HG02571 (cell line): ENCODE data around the gene TMOD1.
"Not testable (repeated sequence)": the region's sequence is repeated elsewhere in the genome, so short reads cannot be mapped to it uniquely, and the experiment has no call there.

Experiments used
- ATAC-seq: cut with Tn5 transposase; IDR thresholded peaks from one replicate; pipeline ENCODE4 v1.9.1; 2021; ENCODE audit warnings: mild to moderate bottlenecking, moderate library complexity; ENCODE audit not compliant: unreplicated experiment

TMOD1 gene

DNA sequence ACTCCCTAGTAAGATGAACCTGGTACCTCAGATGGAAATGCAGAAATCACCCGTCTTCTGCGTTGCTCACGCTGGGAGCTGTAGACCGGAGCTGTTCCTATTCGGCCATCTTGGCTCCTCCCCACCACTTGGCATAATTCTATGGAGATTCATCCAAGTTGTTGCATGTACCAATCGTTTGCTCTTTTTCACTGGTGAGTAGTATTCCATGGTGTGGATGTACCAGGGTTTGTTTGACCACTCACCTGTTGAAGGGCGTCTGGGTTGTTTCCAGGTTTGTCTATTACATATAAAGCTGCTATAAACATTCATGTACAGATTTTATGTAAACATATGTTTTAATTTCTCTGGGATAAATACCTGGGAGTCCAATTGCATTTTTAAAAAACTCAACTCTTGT, 85.4 kb downstream of the TMOD1 start:
- not testable (repeated sequence) for ATAC-seq

DNA sequence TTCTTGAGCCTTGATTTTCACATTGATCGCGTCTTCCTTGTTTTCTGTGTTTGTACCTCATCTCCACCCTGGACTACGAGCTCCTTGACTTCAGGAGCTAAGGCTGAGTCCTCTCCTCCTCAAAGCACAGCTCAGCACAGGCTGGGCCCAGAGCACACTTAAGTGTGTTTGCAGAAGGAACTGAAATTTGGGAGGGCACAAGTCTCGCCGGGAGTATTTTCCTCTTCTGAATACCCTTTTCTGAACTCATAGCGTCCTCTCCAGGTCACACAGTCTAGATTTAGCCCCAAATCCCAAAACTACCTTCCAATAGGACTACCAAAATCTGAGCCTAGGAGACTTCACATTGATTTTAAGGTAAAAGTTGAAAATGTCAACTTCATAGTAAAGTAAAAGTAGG, 90.1 kb downstream of the TMOD1 start:
- ATAC-seq = no peak

DNA sequence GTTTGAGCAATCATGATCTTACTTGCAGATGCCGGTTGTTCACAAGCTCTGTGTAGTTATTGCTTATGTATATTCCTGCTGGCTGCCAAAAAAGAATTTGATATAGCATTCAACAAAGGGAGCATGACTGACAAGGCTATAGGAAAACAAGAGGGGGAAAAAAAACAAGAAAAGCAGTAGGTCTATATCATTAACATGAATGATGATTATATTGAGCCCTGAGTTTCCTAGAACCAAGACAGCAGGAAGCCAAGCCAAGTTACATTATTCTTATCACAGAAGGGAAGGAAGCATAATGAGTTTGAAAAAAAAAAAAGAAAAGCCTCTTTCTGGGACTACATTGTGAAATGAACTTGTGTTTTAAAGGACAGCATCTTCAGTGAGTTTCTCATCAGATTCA, 90.7 kb downstream of the TMOD1 start:
- ATAC-seq = no peak

DNA sequence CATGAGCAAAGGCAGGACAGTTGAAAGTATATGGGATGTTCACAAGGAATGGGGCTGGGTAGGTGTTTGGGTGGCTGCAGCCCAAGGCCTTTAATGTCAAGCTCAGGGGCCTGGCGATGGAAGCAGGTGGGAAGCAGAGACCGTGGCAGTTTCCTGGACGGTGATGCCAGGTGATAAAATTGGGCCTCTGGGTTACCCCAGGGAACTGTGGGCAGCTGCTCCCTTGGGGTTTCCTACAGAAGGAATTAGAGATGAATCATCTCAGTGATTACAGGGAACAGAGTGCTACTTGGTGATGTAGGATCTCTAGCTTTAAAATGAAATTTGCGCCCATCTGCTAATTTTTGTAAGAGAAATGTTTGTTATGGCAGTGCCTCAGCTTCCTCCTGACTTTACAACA, 92.5 kb downstream of the TMOD1 start:
- ATAC-seq = no peak

DNA sequence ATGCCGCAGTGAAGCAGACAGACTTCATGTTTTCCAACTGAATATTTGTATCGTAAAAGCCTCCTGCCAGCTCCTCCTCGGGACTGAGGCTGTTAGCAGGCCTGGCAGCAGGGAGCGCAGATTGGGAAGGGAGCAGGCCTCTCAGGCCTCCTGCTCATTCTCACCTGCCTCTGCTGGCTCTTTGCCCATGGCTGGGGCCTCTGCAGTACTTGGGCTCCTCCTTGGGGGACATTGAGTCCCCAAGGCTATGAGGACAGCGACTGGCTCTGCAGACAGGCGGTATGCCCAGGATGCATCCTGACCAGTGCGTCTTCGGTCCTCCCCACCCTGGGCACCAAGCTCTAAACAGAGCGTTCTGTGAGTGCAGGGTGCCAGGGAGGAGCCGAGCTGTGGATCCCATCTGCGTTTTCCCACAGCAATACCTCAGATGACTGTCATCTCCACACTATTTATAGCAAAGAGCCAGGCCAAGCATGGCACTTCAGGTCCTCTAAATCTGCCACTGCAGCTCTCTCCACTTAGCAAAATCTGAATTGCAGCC, 93.0 kb downstream of the TMOD1 start:
- ATAC-seq = no peak

DNA sequence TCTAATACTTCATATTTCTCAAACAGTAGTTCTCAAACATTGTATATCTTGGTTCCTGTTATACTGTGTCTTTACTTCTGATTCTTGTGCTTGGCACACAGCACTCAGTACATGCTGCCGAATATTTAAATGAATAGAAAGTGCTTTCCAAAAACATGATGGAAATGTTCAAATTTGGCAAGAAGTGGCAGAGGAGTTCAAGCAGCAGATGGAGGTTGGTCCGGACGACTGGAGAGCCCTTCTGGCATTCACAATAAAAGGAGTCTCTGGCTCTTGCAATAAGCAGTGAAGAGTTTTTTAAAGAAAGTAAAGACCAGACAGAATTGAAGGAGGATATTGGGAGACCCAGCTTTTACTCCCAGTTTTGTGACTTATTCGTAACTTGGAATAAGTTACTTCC, 95.4 kb downstream of the TMOD1 start:
- no peak for ATAC-seq

DNA sequence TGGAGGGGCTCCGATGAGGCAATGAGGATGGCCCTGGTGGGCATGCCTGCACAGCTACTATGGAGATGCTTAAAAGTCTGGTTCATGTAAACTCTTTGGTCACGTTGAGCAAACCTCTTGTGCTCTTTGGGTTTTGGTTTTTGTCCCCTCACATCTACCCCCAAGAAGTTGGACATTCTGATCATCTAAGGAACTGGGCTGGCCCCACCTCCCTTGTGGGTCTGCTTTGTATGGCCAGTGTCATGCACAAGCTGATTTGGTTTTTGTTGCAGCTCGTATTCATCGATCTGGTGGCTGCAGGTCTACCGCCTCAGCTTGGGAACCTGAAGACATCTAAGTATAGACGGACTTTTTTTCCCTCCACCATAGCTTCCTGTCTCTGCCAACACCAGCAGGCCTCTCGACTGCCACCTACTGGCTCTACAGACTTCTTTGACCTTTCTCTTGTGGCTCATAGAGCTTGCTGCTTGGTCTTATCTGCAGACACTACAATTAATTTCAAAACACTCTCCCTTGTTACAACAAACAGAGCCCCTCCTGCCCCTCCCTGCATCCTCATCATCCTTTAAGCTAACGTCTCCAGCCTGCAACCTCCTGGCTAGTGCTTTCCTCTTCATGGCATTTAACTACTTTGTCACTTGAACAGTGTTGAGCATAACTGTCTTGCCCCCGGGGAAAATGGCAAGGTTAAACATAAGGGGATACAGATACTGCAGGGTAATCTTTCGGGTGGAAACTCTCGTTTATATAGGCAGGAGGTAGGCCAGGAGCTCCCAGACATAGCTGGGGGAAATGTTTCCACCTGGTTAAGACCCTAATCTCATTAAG, 97.2 kb downstream of the TMOD1 start:
- ATAC-seq = no peak

DNA sequence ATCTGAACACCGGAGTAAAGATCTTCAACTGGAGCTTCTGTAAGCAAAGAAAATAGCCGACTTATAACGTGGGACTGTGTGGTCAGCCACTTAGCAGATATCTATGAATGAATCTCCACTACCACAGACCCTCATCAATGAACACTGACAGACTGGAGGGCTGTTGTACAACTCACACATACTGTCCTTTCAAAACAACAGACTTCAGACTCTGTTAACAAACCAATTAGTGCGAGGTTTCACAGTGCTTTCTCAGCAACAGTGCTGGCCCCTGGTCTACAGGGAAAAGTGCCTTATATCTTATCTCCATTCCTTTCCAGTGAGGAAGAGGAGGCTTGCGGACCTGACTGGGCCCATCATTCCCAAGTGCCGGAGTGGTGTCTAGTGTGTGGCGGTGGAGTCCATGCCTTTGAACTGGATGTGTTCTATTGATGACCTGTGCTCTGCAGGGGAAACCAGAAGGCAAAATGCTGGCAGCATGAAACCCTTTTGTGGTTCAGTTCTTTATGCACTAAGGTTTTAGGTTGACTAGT, 97.9 kb downstream of the TMOD1 start:
- no peak for ATAC-seq

DNA sequence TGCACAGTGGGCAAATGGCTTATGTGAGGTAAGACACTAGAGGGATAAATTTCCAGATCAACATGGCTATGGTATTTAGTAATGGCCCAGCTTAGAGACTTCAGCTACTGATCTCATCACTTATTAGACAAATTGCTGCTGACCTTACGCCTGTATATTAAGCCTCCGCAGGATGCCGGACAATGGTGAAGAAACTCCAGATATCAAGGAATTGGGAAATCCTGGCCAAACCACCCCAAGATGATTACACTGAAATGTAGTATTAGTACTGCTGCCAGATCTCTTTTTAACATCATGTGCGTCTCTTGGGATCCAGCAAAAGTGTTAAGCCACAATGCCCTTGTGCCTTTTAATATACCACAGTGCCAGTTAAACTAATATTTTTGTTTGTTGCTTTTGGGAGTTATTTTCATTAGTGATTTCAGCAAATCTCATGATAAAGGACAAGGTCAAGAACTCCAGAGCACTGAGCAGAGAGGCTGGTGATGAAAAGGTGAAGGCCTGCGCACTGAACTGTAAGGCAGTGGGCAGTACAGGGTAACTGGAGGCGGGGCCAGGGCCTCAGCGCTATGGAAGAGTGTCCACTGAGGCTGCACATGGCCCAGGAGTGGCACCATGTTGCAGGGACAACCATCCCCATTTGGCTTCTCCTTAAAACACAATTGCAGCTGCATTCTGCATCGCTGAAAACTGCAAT, 99.2 kb downstream of the TMOD1 start:
- no peak for ATAC-seq

DNA sequence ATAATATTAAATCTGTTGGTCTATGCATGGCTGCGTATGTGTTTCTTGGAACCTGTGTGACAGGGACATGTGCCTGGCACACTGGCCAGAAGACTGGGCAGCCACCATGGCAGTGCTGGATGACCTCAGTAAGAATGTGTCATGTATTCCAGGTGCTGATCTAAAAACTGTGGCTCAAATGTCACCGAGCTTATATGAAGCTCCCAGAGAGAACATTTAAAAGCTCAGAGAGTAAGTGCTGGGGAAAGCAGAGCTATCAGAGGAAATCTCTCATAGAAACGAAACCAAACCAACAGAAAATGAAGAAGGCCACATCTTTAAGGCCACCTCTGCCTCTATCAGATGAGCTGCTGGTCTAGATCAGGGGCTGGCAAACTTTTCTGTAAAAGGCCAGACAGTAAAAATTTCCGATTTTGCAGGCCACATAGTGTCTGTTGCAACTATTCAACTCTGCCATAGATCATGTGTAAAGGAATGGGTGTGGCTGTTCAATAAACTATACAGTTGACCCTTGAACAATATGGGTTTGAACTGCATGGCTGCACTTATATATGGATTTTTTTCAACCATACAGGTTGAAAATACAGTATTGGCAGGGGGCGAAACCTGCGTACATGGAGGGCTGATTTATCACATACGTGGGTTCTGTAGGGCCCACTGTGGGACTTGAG, 99.9 kb downstream of the TMOD1 start:
- ATAC-seq = no peak

DNA sequence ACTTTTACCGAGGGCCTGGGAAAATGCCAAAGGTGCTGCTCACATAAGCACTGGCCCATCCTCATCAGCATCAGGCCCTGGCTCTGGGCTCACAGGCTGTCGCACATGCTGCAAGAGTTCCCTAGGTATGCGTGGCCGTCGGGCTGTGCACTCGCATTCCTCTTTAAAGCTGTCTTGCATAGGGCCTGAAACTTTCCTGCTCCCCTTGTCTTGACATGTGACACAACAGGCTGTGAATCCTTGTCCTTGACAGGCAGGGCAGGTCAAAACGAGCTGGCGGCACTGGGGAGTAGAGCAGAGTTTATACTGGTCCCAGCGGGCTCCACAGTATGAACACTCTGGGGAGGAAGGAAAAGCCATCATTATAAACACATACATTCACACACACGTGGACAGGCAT, 101.0 kb downstream of the TMOD1 start:
- ATAC-seq = no peak

DNA sequence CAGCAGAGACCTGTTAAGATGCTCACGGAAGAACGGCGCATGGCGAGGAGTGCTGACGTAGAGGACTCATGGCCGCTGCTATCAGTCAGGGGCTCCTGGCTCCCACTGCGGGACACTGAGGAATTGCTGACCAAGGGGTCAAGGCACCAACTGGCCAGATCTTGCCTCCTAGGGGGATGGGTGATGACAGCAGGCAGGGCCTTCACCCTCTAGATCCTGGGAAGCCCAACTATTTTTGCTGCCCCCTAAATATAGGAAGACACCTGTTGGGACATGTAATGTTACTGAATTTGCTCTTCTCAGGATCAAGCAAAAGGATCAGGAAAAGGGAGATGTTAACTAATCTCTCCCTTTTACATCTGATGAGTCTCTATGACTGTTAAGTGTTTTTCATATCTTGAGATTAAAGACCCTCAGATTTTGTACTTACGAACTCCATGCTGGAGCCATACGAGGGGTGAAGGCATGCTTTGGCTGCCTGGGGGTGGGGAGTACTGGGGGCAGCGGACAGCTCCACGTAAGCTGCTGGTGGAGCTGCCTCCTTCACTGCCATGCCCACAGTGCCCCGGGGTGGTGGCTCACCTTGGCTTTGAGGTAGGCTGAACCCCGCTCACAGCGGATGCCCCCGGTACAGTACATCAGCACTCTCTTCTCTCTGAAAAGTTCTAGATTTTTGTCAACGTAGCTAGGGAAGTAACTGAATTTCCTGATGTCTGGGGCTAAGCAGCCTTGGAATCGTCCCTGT, 103.6 kb downstream of the TMOD1 start:
- ATAC-seq = no peak

DNA sequence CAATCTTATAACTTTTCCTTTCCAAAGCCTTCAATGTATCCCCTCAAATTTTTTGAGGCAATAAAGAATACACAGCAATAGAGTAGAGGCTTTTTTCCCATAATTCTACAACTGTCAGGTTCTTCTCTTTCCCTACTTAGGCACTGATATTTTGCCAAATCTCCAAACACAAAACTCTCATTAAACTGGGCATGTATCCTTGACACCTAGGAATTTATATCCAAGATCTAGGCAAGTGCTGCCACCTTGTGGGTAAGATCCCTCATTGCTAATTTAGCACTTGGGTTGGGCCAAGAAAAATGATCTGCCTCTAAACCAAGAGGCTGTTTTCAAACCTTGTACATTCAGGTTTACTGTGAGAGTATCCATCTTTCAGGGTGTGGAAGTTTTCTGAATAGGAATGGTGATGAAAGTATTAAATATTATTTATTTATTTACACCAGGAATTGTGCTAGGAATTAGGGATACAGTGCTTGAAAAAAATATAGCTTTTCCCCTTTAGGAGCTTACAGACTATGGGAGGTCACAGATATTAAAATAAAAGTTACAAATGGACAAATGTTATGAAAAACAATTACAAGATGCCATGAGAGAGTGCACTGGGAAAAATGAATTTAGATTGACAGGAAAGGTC, 114.1 kb downstream of the TMOD1 start:
- no peak for ATAC-seq

DNA sequence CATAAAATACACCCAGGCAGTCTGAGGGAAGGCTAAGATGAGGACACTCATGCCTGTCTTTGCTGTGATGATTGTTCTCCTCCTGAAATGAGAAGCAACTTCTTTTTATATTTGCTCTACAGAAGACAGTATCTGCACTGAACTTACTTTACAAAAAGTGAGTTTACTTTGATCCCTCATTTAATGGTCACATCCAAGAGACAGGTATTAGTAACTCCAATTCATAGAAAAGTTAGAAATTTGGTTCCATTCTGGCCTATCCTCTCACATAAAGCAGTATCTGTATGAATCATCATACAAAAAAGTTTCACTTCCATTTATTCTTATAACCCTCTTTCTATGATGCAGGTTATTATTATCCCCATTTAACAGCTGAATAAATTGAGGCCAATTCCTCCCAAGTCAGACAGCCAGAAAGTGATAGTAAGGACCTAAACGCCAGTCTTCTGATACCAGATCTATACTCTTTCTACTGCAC, 116.5 kb downstream of the TMOD1 start:
- no peak for ATAC-seq

DNA sequence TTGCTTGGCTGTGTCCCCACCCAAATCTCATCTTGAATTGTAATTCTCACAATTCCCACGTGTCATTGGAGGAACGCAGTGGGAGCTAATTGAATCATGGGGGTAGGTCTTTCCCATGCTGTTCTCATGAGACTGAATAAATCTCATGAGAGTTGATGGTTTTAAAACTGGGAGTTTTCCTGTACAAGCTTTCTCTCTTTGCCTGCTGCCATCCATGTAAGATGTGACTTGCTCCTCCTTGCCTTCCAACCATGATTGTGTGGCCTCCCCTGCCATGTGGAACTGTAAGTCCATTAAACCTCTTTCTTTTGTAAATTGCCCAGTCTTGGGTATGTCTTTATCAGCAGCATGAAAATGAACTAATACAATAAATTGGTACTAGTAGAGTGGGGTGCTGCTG, 118.6 kb downstream of the TMOD1 start:
- ATAC-seq = not testable (repeated sequence)

DNA sequence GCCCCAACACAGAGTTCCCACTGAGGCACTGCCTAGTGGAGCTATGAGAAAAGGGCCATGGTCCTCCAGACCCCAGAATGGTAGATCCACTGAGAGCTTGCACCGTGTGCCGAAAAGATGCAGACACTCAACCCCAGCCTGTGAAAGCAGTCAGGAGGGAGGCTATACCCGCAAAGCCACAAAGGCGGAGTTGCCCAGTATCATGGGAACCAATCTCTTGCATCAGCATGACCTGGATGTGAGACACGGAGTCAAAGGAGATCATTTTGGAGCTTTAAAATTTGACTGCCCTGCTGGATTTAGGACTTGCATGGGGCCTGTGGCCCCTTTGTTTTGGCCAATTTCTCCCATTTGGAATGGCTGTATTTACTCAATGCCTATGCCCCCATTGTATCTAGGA, 121.0 kb downstream of the TMOD1 start:
- not testable (repeated sequence) for ATAC-seq

DNA sequence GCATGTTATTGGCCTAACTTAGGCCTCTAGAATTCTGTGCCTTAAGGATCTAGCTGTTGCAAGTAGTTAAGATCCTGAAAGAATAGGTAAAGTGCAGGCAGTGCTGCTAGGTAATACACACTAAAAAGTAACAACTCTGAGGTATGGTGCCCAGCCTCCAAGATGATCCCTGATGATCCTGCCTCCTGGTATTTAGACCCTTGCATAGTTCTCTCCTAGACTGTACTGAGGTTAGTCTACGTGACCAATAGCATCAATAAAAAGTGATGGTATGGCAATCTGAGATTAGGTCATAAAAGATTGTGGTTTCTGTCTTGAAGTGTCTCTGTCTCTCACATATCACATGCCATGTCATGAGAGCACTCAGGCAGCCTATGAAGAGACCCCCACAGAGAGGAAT, 122.5 kb downstream of the TMOD1 start:
- no peak for ATAC-seq

DNA sequence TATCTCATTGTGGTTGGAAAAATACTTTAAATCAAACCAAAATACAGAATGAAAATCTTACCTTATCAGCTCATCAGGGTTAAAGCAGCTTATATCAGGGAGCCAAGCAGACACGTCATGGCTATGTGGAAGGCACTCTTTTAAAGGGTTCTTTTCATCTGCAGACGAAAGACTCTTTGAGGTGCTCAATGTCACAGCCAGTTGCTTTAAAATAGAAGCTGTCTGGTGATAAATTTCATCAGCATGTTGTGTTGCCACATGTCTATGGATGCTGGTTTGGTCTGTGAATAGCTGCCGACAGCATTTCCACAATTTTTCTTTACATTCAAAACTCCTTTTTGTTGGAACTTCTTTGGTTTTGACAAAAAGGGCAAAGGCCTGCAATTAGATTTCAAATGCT, 124.2 kb downstream of the TMOD1 start:
- no peak for ATAC-seq

DNA sequence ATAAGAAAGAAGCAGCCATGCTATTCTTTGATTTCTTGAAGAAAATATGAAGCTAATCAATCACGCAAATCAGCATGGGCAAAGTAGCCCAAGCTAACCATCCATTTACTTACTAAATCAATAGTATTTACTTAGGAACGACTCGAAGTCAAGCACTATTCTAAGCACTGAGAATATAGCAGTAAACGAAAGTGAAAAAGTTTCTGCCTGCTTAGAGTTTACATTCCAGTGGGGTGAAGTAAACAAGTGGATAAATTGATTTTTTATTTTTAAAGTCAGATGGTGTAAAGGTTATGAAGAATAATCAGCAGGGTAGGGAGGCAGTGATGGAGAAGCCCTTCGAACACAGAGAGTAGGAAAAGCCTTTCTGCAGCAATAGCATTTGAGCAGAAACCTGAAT, 126.2 kb downstream of the TMOD1 start:
- ATAC-seq = no peak

DNA sequence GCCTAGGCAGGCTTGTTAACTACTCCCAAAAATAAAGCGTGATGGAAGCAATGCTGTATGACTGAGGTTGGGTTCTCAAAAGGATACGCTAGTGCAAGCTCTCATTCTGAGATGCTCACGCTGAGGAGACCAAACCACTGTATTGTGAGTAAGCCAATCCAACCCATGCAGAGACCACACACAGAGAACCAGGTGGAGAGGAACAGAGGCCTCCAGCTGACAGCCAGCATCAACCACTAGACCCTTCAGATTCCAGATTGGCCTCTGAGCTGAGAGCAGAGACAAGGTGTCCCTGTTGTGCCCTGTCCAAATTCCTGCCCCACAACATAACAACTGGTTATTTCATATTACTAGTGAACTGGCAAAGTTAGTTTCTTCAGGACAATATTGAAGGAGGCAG, 127.2 kb downstream of the TMOD1 start:
- ATAC-seq = no peak
